Measurements from ENCODE around the gene BCDIN3D. TPM values are rescaled to one million over a fixed set of nuclear protein-coding genes. Genes with fewer than 3 reads are reported as not detected.
A peak's percentile ranks its signal among the peaks of the same experiment; 100 is the strongest.

Gene BCDIN3D
- total RNA-seq, 1 donor = 5.4 TPM

- Histone ChIP-seq H3K27ac (ENCODE audit: low read depth, low read length) (no peak overlapping the region), H4K20me1 (ENCODE audit: insufficient read depth, low read length) (no peaks in the 10 kb centered on the region), H3K9me3 (ENCODE audit: low read depth, low read length) (no peaks in the 10 kb centered on the region), H3K27me3 (ENCODE audit: insufficient read depth, low read length) (peaks cover 30% of the 10 kb centered on the region), H3K4me2 (ENCODE audit: insufficient read depth, low read length) (no peak overlapping the region), H3K79me2 (ENCODE audit: insufficient read depth, low read length) (no peaks in the 10 kb centered on the region), H3K4me3 (ENCODE audit: insufficient read depth, low read length) (no peak overlapping the region), H3K4me1 (ENCODE audit: insufficient read depth, low read length) (no peaks in the 10 kb centered on the region), H3K36me3 (ENCODE audit: insufficient read depth, low read length) (no peaks in the 10 kb centered on the region), H2AFZ (ENCODE audit: low read length) (no peak overlapping the region)
- DNase-seq (ENCODE audit: insufficient read length, low spot score, missing footprints) = peak; percentile 67
- TF ChIP-seq, protein P1, sequence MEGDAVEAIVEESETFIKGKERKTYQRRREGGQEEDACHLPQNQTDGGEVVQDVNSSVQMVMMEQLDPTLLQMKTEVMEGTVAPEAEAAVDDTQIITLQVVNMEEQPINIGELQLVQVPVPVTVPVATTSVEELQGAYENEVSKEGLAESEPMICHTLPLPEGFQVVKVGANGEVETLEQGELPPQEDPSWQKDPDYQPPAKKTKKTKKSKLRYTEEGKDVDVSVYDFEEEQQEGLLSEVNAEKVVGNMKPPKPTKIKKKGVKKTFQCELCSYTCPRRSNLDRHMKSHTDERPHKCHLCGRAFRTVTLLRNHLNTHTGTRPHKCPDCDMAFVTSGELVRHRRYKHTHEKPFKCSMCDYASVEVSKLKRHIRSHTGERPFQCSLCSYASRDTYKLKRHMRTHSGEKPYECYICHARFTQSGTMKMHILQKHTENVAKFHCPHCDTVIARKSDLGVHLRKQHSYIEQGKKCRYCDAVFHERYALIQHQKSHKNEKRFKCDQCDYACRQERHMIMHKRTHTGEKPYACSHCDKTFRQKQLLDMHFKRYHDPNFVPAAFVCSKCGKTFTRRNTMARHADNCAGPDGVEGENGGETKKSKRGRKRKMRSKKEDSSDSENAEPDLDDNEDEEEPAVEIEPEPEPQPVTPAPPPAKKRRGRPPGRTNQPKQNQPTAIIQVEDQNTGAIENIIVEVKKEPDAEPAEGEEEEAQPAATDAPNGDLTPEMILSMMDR (IDR thresholded peaks at IDR 0.05; ENCODE audit: extremely low read depth, low read depth, low read length) = no peak
These were observed 48.1 kb upstream of the BCDIN3D start for GRCh38 chr12:49891012-49891411.

DNA sequence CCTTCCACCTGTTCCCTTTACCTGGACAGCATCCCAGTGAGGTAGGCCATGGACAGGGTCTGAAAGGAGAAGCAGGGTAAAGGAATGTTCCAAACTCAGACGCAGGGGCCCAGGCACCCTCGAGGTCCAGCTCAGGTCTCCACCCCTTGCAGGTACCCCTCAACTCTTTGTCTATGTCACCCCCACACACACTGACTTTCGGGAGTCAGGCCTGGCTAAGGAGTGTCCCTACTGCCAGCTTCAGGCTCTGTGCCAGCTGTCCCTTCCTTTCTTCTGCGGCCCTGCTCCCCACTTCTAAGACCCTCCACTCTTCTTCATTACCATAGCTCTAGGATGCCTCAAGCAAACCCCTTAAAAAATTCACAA is 47.2 kb upstream of the BCDIN3D start:
- no peaks in the 10 kb centered on the region for H3K79me2 ChIP-seq (ENCODE audit: insufficient read depth, low read length)
- TF ChIP-seq, protein P1 (IDR thresholded peaks at IDR 0.05; ENCODE audit: extremely low read depth, low read depth, low read length) = no peak

DNA sequence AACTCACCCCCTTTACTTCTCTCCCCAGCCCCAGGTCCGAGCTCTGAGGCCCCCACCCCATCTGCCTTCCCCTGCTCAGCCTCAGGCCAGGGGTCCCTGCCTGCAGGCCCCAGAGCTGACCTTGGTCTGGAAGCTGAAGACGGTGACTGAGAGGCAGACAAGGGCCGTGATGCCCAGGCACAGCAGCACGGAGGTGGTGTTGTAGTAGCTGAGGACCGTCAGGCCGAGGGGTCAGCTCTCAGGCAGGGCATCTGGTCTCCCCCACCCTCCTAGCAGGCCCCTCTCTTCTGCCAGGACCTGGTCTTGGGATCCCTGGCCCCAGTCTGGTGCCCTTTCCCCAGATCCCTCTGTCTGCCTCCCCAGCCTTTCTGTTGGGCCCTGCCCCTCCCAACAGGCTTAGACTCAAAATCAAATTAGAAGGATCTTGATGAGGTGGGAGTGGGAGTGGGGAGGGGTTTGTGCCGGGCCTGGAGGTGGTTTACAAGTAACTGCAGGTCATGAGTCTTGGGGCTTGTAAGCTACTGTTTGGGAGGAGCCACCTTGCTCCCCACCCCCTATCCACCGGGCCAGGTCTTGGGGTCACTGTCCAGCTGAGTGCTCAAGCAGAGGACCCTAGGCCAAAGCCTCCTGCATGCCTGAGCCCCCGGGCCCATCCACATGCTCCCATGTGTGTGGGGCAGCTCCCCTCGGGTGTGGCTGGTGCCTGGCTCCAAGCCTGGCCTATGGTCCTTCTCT is 46.6 kb upstream of the BCDIN3D start:
- no peaks in the 10 kb centered on the region for H3K9me3 ChIP-seq (ENCODE audit: low read depth, low read length)
- no peaks in the 10 kb centered on the region for H3K4me1 ChIP-seq (ENCODE audit: insufficient read depth, low read length)
- no peak overlapping the region for H3K27ac ChIP-seq (ENCODE audit: low read depth, low read length)
- no peak overlapping the region for H3K4me3 ChIP-seq (ENCODE audit: insufficient read depth, low read length)
- DNase-seq (ENCODE audit: insufficient read length, low spot score, missing footprints) = peak; percentile 80
- H3K79me2 ChIP-seq (ENCODE audit: insufficient read depth, low read length) = no peaks in the 10 kb centered on the region
- no peaks in the 10 kb centered on the region for H3K36me3 ChIP-seq (ENCODE audit: insufficient read depth, low read length)
- H3K27me3 ChIP-seq (ENCODE audit: insufficient read depth, low read length) = peaks cover 40% of the 10 kb centered on the region
- H2AFZ ChIP-seq (ENCODE audit: low read length) = no peak overlapping the region
- TF ChIP-seq, protein P1 (IDR thresholded peaks at IDR 0.05; ENCODE audit: extremely low read depth, low read depth, low read length) = no peak
- no peak overlapping the region for H3K4me2 ChIP-seq (ENCODE audit: insufficient read depth, low read length)
- no peaks in the 10 kb centered on the region for H4K20me1 ChIP-seq (ENCODE audit: insufficient read depth, low read length)

More for the DNA sequence above, 47.2 kb upstream of the BCDIN3D start:
- Histone ChIP-seq H3K36me3 (ENCODE audit: insufficient read depth, low read length) (no peaks in the 10 kb centered on the region), H3K4me1 (ENCODE audit: insufficient read depth, low read length) (no peaks in the 10 kb centered on the region), H3K4me3 (ENCODE audit: insufficient read depth, low read length) (no peak overlapping the region), H3K4me2 (ENCODE audit: insufficient read depth, low read length) (no peak overlapping the region), H2AFZ (ENCODE audit: low read length) (no peak overlapping the region), H3K27me3 (ENCODE audit: insufficient read depth, low read length) (peaks cover 39% of the 10 kb centered on the region), H3K27ac (ENCODE audit: low read depth, low read length) (no peak overlapping the region), H3K9me3 (ENCODE audit: low read depth, low read length) (no peaks in the 10 kb centered on the region), H4K20me1 (ENCODE audit: insufficient read depth, low read length) (no peaks in the 10 kb centered on the region)
- no peak for DNase-seq (ENCODE audit: insufficient read length, low spot score, missing footprints)

- H3K27ac ChIP-seq (ENCODE audit: low read depth, low read length) = no peak overlapping the region
- no peaks in the 10 kb centered on the region for H3K36me3 ChIP-seq (ENCODE audit: insufficient read depth, low read length)
- H4K20me1 ChIP-seq (ENCODE audit: insufficient read depth, low read length) = no peaks in the 10 kb centered on the region
- H3K79me2 ChIP-seq (ENCODE audit: insufficient read depth, low read length) = no peaks in the 10 kb centered on the region
- H3K4me1 ChIP-seq (ENCODE audit: insufficient read depth, low read length) = no peaks in the 10 kb centered on the region
- no peak overlapping the region for H3K4me3 ChIP-seq (ENCODE audit: insufficient read depth, low read length)
- peak; percentile 27 for DNase-seq (ENCODE audit: insufficient read length, low spot score, missing footprints)
- H3K9me3 ChIP-seq (ENCODE audit: low read depth, low read length) = no peaks in the 10 kb centered on the region
- peaks cover 40% of the 10 kb centered on the region for H3K27me3 ChIP-seq (ENCODE audit: insufficient read depth, low read length)
- no peak overlapping the region for H2AFZ ChIP-seq (ENCODE audit: low read length)
- no peak overlapping the region for H3K4me2 ChIP-seq (ENCODE audit: insufficient read depth, low read length)
- TF ChIP-seq, protein P1 (IDR thresholded peaks at IDR 0.05; ENCODE audit: extremely low read depth, low read depth, low read length) = no peak
These were observed 45.7 kb upstream of the BCDIN3D start for GRCh38 chr12:49888461-49889151.
